NAMALWA (cell line): Measurements from ENCODE around the gene CD80.
A peak's percentile ranks its signal among the peaks of the same experiment; 100 is the strongest.
"Not testable (repeated sequence)": the region's sequence is repeated elsewhere in the genome, so short reads cannot be mapped to it uniquely, and the experiment has no call there.

Source experiments
- DNase-seq: peaks from one replicate; pipeline ENCODE4 v3.0.0-alpha.2; 2015; ENCODE audit warnings: low spot score

Gene CD80

GRCh38 chr3:119582178-119582577 is 22.8 kb upstream of the CD80 start:
- DNase-seq: no peak

GRCh38 chr3:119580067-119580760 is 20.8 kb upstream of the CD80 start:
- DNase-seq: peak; percentile 69

- peak; percentile 57 for DNase-seq
Observed at GRCh38 chr3:119579366-119580066, 20.1 kb upstream of the CD80 start, which contains the start of gene ADPRH. TSS of gene ADPRH (plus strand) at chr3:119579492. CDS start at chr3:119582170, 2,678 bp downstream.

GRCh38 chr3:119575507-119575906 is 16.1 kb upstream of the CD80 start:
- no peak for DNase-seq

- no peak for DNase-seq
Observed at GRCh38 chr3:119571688-119572087, 12.3 kb upstream of the CD80 start.

- no peak for DNase-seq
Observed at GRCh38 chr3:119571230-119571629, 11.8 kb upstream of the CD80 start.

GRCh38 chr3:119570229-119570628 is 10.8 kb upstream of the CD80 start:
- DNase-seq: no peak

GRCh38 chr3:119569156-119569555 is 9.7 kb upstream of the CD80 start:
- no peak for DNase-seq

GRCh38 chr3:119563334-119563733 is 3.9 kb upstream of the CD80 start:
- DNase-seq: not testable (repeated sequence)

- peak; percentile 86 for DNase-seq
Observed at GRCh38 chr3:119562307-119562961, 3.0 kb upstream of the CD80 start.

GRCh38 chr3:119560160-119560559 is 746 bp upstream of the CD80 start:
- no peak for DNase-seq

GRCh38 chr3:119558626-119559317 is 642 bp downstream of the CD80 start:
- peak; percentile 40 for DNase-seq

GRCh38 chr3:119557877-119558269 is 1.5 kb downstream of the CD80 start:
- no peak for DNase-seq

- DNase-seq: no peak
Observed at GRCh38 chr3:119557192-119557876, 2.1 kb downstream of the CD80 start.

- no peak for DNase-seq
Observed at GRCh38 chr3:119555929-119556328, 3.5 kb downstream of the CD80 start.

- DNase-seq: no peak
Observed at GRCh38 chr3:119555309-119555735, 4.1 kb downstream of the CD80 start.

GRCh38 chr3:119553823-119554415 is 5.5 kb downstream of the CD80 start:
- no peak for DNase-seq

- DNase-seq: not testable (repeated sequence)
Observed at GRCh38 chr3:119552928-119553327, 6.5 kb downstream of the CD80 start.

GRCh38 chr3:119551598-119551997 is 7.8 kb downstream of the CD80 start:
- DNase-seq: no peak

GRCh38 chr3:119550192-119550910 is 9.1 kb downstream of the CD80 start:
- DNase-seq: peak; percentile 35

- no peak for DNase-seq
Observed at GRCh38 chr3:119548341-119548740, 11.1 kb downstream of the CD80 start.
